Activated CD4-positive, alpha-beta T cell treated with anti-CD3 and anti-CD28 coated beads, Interleukin-2, amount 50 U/mL, for 16 hours (primary cell): ENCODE results near the gene MOB3A.
"Not testable (repeated sequence)": the region's sequence is repeated elsewhere in the genome, so short reads cannot be mapped to it uniquely, and the experiment has no call there.

Experiments used
- DNase-seq: peaks from one replicate; pipeline ENCODE4 v3.0.0-alpha.2; 2020

The MOB3A gene

DNA sequence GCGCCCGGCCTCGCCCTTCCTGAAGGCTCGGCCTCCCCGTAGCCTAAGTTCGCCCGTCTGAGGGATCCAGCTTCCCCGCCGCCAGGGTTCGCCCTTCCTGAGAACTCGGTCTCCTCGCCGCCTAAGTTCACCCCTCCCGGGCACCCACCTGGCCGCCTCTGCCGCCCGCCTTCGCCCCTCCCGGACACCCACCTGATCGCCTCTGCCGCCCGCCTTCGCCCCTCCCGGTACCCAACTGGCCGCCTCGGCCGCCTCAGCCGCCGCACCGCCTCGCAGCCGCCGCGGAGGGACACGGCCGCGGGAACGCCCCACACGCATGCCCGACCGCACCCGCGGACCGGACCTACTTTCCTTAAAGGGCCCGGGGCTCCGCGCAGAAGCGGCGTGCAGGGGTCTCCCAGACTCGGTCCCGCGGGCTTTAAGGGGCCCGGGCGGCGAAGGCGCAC, at the start of gene MOB3A:
TSS of gene MOB3A (minus strand) at position 293 of the 446 bp plus-strand sequence. CDS start 17,766 bp downstream, outside the sequence.
- DNase-seq, result peak; percentile 87

DNA sequence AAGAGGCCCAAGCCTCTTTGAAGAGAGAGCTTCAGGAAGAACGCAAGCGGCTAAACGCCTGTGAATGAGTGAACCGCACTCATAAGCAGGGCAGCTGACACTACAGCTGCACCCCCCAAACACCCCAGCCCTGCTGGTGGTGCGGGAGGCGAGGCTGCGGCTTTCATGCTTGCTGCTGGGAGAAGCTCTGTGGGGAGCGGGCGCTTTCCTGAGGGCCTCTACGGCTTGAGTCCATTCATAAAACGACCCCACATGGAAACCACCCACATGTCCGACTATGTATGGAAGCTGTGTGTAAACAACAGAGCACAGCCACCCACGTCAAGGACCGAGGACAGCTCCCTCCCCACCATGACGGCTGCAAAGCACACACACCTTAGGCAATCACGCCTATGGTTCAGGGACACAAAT, 49.7 kb upstream of the MOB3A start:
- no peak for DNase-seq

DNA sequence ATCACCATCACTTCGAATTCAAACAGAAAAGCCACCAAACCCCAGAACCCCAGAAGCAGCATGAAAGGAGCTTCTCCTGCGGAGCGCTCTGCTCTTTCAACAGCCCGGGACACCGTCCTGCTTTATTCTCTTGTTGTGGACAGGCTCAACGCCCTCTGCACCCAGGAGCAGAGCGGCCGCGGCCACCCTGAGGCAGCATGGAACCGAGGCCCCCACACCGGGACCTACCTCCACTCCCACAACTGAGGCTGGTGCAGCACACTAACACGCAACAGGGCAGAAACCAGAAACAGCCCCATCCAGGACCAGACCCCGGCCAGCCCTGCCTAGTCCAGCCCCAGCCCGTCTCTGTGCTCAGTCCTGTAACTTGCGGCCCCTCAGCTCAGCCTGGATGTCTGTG, 48.1 kb upstream of the MOB3A start:
- DNase-seq, result no peak

DNA sequence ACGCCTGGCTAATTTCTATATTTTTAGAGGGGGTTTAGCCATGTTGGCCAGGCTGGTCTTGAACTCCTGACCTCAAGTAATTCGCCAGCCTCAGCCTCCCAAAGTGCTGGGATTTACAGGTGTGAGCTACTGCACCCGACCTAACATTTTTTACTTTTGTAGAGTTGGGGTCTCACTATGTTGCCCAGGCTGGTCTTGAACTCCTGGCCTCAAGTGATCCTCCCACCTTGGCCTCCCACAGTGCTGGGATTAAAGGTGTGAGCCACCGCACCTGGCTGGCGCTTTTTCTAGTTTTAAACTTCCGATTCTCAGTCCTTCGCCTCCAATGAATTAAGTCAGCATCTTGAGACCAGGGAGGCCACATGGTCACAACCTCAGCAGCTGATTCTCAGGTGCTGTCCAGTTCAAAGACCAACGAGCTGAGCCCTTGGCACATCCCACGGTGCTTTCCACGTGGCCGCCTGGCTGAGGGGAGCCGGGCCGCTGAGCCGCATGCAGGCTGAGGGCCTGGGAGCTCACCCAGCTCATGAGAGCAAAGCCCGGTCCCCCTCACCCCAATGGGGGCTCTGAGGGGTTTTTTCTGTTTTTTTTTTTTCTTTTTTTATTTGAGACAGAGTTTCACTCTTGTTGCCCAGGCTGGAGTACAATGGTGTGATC, 46.2 kb upstream of the MOB3A start:
- no peak for DNase-seq

DNA sequence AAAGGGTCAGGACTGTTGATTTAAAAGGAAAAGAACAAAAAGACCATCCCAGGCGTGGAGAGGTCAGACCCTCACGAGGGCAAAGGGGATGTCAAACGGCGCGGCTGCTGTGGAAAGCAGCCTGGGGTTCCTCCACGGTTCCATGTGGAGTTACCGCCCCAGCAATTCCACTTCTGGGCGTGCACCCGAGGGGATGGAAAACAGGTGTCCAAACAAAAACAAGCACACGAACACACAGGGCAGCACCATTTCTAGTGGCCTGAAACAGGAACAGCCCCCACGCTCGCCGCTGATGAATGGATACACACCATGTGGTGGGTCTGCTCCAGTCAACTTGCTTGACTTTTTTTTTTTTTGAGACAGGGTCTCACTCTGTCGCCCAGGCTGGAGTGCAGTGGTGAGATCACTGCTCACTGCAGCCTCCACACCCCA, 44.0 kb upstream of the MOB3A start:
- DNase-seq, result no peak

DNA sequence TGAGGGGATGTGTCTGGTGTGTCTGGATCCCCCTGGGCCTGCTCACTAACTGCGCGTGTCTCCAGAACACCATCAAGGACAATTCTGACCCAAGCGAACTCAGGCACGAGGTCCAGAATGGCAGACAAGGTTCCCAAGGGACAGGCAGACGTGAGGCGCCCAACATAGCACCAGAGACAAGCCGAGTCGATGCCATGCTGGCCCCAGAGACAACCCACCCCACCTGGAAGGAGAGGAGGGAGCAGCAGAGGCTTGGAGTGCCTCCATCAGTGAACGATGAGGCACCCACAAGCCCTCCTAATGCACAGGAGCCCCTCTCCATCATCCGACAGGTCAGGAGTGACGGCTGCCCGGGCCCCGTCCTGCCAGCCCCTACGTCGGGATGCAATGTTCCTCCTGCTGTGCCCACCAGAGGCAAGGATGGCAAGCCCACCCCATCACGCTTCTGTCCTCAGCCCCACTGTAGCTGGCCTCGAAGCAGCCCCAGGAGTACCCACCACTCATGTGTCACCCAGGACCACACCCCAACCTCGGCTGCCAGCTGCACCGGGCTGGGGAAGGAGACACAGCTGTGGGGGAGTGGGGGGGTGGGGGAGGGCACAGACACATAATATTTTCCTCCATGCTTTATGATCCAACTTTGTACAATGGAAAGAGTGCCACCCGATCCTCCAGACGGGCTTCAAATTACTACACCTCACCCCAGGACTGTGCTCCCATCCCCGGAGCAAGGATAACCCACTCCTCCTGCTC, 43.4 kb upstream of the MOB3A start:
- DNase-seq, result no peak

DNA sequence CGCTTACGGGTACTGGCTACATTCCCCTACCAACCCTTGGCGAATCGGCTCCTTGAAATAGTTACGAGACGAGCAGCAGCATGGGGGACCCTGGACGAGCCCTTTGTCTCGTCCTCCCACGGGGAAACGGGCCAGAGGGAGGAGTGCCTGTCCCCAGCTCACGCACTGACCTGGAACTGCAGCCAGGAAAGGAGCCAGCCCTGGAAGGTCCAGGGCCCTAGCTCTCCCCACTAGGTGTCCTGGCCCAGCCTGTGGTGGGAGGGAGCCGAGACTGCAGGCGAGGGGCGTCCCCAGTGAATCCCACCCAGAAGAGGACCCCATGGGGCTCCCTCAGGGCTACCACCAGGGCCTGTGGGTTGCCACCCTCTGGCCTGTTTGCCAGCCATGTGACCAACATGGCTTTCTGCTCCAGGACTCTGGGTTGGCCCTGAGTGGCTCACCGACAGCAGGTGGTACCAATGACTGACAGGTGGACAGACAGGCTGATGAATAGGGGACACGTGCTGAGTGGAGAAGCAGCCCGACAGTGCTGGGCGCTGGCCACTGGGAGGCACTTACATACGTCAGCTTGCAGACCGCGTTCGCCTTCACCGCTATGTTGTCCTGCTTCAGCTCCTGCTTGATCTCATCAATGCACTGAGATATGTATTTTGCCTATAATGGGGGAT, 42.1 kb upstream of the MOB3A start:
- DNase-seq, result no peak

DNA sequence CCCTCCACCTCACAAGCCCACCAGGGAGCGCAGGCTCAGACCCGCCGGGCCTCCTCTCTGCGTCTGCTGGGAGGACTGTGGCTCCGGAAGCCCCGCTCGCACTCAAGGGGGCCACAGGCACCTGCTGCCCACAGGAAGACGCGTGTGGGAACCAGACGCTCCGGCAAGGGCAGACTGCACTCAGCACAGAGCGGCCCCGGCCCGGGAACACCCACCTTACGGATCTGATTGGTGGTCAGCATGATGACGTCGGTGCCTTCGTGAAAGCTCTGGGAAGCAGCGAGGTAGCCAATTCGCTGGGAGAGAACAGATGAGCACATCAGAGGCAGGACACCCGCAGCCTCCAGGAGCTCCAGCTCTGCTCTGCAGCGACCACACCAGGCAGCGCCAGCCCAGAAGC, 40.7 kb upstream of the MOB3A start:
- no peak for DNase-seq

DNA sequence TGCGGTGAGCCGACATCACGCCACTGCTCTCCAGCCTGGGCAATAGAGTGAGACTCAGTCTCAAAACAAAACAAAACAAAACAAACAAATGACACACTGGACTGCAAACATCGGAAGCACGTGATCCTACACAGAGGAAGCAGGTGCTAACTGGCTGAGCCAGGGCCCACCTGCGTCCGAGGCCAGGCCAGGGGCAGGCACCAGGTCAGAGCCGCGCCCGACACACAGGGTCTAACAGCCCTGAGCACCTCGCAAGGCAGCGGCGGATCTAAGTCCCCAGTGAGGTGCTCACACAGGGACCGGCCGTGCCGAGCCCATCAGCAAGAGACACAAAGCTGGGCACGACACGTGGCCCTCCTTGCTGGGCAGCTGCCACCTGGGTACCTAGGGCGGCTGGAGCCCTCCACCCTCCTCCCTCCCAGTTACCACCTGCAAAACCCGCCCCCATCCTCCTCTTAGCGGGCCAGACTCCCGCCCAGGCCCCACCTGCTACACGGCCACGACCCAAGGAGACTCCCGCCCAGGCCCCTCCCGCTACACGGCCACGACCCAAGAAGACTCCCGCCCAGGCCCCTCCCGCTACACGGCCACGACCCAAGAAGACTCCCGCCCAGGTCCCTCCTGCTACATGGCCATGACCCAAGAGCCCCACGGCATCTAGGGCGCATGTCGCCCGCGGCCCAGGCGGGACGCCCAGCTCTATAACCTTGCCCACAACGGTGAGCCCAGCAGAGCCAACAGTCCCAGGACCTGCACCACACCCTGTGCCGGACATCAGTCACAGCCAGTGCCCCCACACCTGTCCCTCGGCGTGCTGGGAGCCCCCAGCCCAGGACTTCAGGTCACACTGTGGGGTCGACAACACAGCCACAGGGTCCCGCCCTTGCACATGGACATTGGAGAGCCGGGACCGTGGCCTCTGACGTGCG, 39.6 kb upstream of the MOB3A start:
- DNase-seq, result no peak

DNA sequence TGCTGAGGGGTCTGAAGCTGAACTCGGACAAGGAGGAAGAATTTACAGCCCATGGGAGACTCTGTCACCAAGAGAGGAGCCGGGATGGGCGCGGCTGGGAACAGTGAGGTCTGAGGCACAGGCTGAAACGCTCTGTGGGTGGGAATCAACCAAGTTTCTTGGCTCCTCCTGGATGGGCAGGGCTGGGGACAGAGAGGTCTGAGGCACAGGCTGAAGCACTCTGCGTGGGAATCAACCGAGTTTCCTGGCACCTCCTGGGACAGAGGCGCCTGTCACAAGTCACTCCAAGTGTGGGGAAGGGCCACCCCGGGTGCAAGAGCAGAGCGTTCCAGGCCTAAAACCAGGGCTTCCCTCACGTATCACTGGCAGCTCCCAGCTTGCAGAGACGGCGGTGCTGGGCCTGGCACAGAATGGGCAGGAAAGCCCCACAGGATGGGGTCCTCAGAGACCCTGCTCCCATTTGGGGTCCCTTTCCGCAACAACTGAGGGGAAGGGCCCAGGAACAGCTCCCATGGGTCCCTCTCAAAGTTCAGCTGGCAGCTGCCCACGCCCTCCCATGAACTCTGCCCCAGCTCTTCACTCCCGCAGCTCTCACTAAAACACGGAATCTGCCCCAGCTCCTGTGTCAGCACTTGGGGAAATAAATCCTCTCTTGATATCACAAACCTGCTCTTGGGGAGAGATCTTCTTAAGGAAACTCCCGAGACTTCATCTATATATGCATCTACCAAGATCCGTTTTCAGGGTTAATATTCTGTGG, 36.8 kb upstream of the MOB3A start:
- DNase-seq, result no peak

DNA sequence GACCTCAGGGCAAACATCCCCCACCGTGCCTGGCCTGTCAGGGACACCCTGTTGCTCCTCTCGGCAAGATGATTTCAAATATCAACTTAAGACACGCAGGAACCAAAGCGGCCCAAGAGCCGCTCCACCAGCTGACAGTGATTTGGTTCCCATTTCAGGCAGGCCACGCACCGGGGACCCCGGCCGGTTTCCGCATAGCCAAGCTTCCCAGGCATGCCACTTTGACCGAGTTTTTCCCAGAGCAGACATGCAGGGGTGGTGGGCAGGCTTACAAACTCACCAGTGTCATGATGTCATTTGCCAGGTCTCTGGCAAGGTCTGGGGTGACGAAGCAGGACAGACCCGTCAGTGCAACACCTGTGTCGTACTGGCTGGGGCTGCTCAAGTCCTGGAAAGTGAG, 36.1 kb upstream of the MOB3A start:
- no peak for DNase-seq

DNA sequence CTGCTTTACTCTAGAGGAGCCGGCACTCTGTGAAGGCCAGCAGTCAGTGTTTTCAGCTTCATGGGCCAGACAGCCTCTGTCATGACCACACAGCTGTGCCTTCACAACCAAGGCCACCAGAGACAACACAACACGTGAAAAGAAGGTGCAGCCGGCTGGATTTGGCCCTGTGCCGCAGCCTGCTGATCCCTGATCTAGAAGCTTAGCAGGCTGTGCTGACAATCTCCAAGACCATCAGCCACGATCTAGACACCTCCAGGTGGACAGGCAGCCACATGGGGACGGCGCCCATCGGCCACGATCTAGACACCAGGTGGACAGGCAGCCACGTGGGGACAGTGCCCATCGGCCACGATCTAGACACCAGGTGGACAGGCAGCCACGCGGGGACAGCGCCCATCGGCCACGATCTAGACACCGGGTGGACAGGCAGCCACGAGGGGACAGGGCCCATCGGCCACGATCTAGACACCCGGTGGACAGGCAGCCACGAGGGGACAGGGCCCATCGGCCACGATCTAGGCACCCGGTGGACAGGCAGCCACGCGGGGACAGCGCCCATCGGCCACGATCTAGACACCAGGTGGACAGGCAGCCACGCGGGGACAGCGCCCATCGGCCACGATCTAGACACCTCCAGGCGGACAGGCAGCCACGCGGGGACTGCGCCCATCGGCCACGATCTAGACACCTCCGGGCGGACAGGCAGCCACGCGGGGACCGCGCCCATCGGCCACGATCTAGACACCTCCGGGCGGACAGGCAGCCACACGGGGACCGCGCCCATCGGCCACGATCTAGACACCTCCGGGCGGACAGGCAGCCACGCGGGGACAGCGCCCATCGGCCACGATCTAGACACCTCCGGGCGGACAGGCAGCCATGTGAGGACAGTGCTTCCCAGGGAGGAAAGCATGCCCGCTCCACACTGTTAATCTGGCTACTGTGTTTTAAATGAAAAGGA, 35.2 kb upstream of the MOB3A start:
- DNase-seq, result not testable (repeated sequence)

DNA sequence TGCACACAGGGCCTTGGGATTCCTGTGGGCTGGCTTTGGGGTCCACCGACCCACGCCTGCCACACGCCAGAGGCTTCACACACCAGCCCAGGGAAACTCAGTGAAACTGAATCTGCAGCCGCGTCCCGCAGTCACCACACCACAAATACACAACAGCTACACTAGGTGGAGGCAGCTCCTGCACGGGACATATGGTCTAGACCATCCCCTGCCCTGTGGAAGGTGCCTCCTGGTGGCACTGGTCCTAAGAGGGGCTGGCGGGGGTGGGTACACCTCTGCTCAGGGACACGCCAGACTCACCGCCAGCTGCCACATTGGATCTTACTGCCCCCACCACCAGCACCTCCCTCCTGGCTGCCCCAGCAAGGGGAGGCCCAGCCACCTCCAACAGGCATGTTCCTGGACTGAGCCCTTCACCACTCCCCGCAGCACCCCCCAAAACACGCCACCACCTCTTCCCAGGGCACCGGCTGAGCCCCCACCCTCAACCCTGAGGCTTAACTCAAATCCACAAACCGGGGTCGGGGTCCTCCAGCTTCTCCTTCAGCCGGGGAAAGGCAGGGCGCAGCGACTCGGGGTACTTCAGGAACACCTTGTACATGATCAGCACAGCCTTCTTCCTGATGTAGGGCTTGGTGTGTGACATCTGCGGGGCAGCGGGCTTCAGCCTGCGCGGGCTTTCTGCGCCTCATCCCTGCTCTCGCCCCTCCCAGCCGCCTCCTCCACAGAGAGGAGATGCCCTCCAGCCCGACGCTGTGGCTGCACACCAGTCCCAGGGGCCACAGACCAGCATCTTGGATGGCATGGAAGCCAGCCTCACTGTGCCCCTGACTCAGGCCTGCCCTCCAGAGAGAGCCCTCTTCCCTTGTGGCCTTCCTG, 34.0 kb upstream of the MOB3A start:
- DNase-seq, result no peak

DNA sequence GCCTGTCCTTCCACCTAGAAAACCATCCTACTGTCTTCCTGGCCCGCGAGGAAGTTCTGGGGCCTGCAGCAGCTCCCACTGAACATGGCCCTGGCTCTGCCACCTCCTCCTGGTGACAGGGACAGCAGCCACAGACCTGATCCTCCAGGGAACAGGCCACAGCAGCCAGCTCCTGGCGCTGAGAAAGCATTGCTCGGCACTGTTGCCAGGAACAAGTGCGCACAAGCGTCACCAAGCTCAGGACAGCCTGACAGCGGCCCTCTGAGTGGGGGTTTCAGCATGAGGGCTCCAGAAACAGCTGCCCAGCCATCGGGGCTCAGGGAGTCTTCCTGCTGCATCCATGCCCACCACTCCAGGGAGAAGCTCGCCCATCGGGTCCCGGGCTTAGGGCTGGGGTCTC, 33.4 kb upstream of the MOB3A start:
- DNase-seq, result no peak

DNA sequence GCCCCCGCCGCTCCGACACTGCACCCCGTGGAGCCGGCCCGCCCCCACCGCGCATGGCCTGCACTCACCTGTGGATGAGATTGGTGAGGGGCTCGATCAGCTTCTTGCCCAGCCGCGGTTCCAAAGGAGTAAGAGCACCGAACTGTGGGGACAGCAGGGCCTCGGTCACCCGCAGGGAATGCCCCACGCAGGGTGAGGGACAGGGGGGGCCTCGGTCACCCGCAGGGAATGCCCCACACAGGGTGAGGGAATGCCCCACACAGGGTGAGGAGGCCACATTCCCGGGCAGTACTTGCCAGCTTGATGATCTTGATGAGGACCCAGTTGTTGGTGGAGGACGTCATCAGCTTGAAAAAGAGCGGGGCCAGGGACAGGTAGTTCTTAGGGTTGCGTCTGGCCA, 32.9 kb upstream of the MOB3A start:
- DNase-seq, result no peak

DNA sequence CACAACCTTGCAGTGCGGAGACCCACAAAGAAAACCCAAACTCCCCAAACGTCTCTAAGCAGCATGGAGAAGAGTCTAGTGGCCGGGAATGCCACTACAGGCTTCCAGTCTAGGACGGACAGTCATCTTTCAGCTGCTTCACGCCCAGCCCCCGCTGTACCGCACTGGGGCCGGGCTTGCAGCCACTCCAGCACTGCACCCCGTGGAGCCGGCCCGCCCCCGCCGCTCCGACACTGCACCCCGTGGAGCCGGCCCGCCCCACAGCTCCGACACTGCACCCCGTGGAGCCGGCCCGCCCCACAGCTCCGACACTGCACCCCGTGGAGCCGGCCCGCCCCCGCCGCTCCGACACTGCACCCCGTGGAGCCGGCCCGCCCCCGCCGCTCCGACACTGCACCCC, 32.1 kb upstream of the MOB3A start:
- not testable (repeated sequence) for DNase-seq

DNA sequence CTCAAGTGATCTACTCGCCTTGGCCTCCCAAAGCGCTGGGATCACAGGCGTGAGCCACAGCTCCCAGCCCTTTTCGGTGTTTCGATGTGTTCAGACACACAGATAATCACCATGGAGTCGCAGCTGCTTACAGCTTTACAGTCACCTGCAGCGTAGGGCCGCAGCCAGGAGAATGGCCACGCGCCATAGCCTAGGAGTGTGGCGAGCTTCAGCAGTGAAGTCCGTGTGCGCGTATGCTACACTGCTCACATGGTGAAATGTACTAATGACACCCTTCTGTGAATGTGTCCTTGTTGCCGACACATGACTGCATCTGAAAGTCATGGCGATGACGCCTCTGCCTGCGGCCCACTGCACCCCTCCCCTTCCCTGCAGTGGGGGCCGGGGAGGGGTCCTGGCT, 31.6 kb upstream of the MOB3A start:
- DNase-seq, result no peak

DNA sequence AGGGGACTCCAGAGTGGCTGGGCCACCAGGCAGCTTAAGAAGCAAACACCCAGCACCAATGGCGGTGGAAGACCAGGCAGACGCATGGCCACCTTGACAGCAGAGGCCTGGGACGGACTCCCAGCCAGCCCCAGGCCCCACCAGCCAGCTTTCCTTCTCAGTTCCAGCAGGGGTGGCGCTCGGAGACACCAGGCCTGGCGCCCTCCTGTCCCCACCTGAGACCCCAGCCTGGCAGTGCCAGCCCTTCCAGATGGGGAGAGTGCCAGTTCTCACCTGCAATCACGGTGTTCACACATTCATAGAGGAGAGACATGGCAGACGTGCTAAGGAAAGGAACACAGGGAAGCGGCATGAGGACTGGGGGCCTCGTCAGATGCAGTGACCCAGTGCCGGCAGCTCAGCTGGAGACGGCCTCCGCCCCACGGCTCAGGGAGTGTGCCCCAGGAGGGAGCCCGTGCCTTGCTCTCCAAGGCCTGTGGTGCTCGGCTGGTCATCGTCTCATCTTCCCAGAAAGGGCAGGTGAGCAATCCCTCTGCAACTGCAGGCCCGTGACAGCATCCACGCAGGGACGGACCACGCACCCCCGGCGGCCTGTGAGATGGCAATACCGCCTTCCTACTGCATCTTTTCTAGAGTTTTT, 30.9 kb upstream of the MOB3A start:
- no peak for DNase-seq

DNA sequence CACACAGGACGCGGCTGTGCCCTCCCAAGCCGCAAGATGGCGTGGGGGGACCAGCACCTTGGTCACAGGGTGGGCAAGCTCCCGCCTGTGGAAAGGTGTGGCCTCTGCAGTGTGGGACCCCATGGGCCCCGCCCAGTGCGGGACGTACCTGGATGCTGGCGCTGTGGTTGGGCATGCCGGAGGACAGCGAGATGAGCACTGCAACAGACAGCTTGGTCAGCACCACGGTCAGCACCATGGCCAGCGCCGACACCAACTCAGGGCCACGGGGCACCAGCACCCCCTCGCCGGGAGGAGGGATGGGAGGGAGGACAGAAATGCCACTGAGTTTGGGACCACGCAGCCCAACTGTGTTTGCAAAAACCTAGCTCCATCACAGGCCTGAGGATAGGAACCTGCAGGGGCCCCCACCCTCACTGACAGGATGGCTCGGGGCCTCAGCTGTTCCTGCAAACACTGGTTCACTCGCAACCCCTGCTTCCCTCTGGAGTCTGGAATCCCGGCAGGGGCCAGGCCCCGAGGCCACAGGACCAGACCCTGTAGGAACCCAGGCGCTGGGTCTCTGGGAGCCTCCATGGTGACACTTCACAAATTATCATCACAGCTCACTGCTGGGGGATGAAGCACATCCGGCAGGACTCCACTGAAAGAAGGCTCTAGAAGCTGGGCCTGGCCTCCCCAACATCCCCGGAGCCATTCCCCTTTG, 27.7 kb upstream of the MOB3A start:
- DNase-seq, result no peak
